B cell (primary cell): ENCODE results near the gene CMIP.

Experiments used
- CTCF ChIP-seq: fragments of 200-600 bp; IDR thresholded peaks from one replicate; pipeline ENCODE4 v1.8.0; 2022; ENCODE audit warnings: antibody characterized with exemption, mild to moderate bottlenecking
- EZH2 ChIP-seq: IDR thresholded peaks from 2 replicates; pipeline ENCODE4 v1.6.1; 2012; ENCODE audit warnings: borderline replicate concordance, low read depth, mild to moderate bottlenecking, moderate library complexity, low read length; ENCODE audit not compliant: insufficient read depth, poor library complexity, severe bottlenecking

GRCh38 chr16:81730090-81731051 lies 285.8 kb downstream of the CMIP start:
- peak; percentile 74 for TF ChIP-seq CTCF
- TF ChIP-seq EZH2: no peak
